ENCODE data around the gene GYG1.

Gene GYG1

GRCh38 chr3:149019580-149019979 lies 28.2 kb downstream of the GYG1 start:
- no peak for ATAC-seq

GRCh38 chr3:149020196-149020838 lies 29.0 kb downstream of the GYG1 start:
- ATAC-seq: peak; percentile 66 to 76

GRCh38 chr3:149020839-149021252 lies 29.5 kb downstream of the GYG1 start:
- no peak for ATAC-seq

GRCh38 chr3:149021830-149022229 lies 30.5 kb downstream of the GYG1 start:
- no peak for ATAC-seq

- no peak for ATAC-seq
Measured at GRCh38 chr3:149023951-149024350, 32.6 kb downstream of the GYG1 start.

GRCh38 chr3:149026718-149027117 lies 35.4 kb downstream of the GYG1 start:
- no peak for ATAC-seq

- ATAC-seq: no peak
Measured at GRCh38 chr3:149031096-149031495, 39.8 kb downstream of the GYG1 start.

- ATAC-seq: no peak
Measured at GRCh38 chr3:149037684-149038083, 46.3 kb downstream of the GYG1 start.

- ATAC-seq: no peak
Measured at GRCh38 chr3:149038322-149038721, 47.0 kb downstream of the GYG1 start.

- peak; percentile 79 to 91 for ATAC-seq
Measured at GRCh38 chr3:149042789-149043386, 51.5 kb downstream of the GYG1 start.

GRCh38 chr3:149044339-149045083 lies 53.2 kb downstream of the GYG1 start:
- ATAC-seq: no peak

GRCh38 chr3:149055575-149055974 lies 64.2 kb downstream of the GYG1 start:
- ATAC-seq: no peak

- no peak for ATAC-seq
Measured at GRCh38 chr3:149058198-149058597, 66.9 kb downstream of the GYG1 start.

GRCh38 chr3:149058602-149059001 lies 67.3 kb downstream of the GYG1 start:
- no peak for ATAC-seq

- no peak for ATAC-seq
Measured at GRCh38 chr3:149061776-149062175, 70.4 kb downstream of the GYG1 start.

- no peak for ATAC-seq
Measured at GRCh38 chr3:149067883-149068282, 76.5 kb downstream of the GYG1 start.
